Activated T-cell treated with anti-CD3 and anti-CD28 coated beads, Interleukin-2, amount 50 U/mL, for 48 hours (primary cell): ENCODE results near the gene CLPTM1.
"Not testable (repeated sequence)": the region's sequence is repeated elsewhere in the genome, so short reads cannot be mapped to it uniquely, and the experiment has no call there.

Experiments used
- DNase-seq, 2 experiments: peaks; one replicate each; pipeline ENCODE4 v3.0.0-alpha.2; 2020

CLPTM1 gene

DNA sequence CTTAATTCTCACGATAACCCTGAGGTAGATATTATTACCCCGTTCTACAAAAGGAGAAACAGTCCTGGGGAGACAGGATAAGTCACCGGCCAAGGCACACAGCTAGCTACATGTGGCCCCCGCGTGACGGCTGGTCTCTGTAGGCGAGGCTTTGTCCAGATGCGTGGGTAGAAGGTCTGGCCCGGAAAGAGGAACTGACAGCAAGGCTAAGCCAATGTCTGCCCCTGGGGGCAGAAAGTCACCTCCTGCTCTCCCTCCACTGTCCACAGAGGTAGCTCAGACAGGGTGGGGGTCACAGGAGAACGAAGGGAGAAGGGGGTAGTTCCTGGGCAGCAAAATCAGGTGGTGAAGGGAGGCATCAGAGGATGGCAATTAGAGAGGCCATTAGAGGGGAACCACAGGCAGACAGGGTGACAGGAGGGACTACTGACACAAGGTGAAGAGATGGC is 11.4 kb upstream of the CLPTM1 start:
- no peak for DNase-seq

DNA sequence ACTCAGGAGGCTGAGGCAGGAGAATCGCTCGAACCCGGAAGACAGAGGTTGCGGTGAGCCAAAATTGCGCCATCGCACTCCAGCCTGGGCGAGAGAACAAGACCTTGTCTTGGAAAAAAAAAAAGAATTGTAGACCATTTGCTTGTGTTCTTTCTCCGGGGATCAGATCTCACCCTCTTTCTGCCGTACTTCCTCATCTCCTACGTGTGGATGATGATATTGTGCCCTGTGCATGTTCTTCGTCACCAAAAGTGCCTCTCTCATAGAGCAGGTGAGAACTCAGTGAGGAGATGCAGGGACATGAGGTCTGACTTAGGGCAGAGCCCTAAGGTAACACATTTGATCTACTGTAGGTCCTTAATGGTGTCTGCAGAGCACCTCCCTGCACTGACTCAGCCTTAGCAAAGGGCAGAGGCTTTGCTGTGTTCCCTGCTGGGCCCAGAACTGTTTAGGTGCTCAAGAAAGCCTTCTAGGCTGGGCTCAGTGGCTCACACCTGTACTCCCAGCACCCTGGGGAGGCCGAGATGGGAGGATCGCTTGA is 8.1 kb upstream of the CLPTM1 start:
- no peak for DNase-seq

DNA sequence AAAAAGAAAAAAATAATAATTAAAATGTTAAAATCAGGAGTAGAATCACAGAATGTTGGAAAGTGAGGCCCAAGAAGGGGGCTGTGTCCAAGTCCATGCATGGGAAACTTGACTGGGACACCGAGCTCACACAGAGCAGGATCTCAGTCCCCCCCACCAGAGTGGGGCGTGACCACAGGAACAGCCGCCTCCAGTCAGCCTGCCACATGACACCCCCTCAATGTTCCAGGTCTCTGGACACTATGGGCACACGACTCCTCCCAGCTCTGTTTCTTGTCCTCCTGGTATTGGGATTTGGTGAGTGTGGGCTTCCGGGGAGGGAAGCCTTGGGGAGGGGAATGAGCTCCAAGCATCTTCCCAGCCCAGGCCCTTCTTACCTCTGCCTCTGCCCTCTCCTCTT is 6.9 kb upstream of the CLPTM1 start:
- no peak for DNase-seq

DNA sequence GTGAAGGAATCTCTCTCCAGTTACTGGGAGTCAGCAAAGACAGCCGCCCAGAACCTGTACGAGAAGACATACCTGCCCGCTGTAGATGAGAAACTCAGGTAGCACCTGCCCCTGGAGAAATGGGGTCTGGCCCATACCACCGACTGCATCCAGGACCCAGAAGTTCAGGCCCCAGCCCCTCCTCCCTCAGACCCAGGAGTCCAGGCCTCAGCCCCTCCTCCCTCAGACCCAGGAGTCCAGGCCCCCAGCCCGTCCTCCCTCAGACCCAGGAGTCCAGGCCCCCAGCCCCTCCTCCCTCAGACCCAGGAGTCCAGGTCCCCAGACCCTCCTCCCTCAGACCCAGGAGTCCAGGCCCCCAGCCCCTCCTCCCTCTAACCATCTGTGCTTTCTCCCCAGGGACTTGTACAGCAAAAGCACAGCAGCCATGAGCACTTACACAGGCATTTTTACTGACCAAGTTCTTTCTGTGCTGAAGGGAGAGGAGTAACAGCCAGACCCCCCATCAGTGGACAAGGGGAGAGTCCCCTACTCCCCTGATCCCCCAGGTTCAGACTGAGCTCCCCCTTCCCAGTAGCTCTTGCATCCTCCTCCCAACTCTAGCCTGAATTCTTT is 6.3 kb upstream of the CLPTM1 start:
- no peak for DNase-seq

DNA sequence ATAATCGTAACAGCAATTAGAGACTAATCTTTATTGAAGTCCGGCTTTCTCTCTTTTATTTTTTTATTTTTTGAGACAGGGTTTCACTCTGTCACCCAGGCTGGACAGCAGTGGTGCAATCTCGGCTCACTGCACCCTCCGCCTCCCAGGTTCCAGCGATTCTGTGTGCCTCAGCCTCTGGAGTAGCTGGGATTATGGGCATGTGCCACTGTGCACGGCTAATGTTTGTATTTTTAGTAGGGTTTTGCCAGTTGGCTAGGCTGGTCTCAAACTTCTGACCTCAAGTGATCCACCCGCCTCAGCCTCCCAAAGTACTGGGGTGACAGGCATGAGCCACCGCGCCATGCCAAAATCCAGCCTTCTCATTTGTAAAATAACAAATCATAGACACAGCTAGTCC is 5.6 kb upstream of the CLPTM1 start:
- DNase-seq, result no peak

DNA sequence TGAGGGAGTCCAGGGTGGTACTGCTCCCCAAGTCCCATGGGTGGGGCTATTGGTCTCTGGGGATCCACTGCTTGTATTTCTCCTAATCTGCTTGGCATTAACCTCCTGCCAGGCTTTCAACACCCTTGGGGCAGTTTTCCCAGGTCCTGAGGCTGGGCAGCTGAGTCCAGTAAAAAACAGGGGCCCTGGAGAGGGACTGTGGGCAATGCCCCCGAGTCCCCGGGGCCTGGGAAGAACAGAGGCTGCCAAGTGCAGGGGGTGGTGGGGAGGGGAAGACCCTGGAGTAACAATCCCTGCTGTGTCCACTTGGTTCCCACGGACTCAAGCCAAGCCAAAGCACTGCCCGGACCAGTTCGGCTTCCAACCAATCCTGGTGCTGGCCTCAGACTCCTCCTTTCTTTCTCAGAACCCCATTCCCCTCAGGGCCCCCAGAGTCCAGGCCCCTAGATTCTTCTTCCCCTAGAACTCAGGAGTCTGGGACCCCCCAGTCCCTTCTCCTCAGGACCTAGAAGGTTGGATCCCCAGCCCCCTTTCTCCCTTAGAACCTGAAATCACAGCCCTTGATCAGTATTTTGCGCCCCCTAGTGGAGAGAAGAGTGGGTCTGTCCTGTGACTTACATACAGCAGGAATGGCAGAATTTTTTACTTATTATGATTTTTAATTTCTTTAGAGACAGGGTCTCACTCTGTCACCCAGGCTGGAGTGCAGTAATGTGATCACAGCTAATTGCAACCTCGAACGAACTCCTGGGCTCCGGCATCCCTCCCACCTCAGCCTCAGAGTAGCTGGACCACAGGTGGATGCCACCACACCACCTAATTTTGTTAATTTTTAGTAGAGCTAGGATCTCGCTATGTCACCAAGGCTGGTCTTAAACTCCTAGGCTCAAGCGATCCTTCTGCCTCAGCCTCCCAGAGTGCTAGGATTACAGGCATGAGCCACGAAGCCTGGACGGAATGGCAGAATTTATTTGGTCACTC is 3.7 kb upstream of the CLPTM1 start:
- peak; percentile 52 to 59 for DNase-seq

DNA sequence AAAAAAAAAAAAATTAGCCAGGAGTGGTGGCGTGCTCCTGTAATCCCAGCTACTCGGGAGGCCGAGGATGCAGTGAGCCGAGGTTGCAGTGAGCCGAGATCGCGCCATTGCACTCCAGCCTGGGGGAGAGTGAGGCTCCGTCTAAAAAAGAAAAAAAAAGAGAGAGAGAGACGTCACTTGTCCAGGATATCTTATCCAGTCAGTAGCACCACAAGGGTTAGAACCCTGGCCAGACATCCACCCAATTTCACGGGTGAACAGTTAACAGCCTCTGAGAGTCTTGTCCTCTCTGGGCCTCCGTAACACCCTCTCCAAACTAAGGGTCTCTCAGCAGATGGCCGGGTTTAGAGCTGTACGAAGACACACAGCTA is 917 bp upstream of the CLPTM1 start:
- no peak for DNase-seq

DNA sequence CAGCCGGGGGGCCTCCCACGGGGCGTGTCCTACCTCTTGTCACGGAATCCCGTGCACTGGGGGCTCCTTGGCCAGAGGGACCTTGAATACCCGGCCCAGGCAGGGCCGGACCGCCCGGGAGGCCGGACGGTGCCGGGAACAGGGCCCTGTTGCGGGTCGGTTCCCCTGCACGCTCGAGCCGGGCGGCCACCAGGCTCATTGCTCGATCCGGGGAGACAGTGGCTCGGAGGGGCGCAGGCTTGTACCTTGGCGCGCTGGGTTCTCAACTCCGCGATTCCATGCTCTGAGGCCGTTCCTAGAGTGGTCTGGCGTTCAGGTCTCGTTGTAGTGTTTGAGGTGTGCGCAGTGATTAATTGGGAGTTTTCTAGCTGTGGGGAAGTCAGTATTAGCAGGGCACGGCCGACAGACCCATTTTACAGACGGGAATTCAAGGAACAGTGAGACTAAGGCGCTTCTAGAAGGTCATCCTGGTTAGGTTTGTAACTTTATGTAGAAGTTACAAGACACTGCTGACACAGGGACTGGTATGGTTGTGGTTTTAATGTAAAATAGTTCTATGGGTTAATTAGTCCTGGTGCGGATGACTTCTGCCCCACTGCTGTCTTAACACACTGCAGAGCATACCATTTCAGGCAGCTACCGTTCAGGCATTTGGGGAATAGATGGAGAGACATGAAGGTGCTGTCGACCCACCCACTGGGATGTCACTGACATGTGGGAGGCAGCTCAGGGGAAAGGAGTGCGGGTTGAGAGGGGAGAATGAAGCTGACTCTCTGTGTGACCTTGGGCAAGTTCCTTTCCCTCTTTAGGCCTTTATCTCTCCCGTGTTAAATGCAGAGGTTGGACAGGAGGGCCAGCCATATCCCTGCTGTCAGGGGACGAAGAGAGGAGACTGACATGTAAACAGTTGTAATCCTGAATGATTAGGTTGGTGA is 592 bp downstream of the CLPTM1 start:
- DNase-seq, result peak; percentile 24 to 27

DNA sequence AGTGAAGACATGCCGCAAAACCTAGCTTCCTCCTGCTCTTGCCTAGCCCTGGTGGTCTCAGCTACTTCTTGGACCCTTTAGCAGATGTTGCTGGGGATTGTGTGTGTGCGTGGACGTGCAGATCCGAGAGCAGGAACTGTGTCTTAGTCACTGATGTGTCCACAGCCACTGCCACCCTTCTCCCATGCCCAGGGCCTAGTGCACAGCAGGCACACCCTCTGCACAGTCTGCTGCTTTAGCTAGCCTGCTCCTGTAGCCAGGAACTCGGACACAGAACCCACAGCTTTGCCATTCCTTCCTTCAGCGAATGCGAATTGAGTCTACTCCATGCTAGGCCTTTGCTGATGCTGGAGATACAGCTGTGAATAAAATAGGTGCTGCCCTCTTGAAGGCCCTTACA is 2.3 kb downstream of the CLPTM1 start:
- no peak for DNase-seq

DNA sequence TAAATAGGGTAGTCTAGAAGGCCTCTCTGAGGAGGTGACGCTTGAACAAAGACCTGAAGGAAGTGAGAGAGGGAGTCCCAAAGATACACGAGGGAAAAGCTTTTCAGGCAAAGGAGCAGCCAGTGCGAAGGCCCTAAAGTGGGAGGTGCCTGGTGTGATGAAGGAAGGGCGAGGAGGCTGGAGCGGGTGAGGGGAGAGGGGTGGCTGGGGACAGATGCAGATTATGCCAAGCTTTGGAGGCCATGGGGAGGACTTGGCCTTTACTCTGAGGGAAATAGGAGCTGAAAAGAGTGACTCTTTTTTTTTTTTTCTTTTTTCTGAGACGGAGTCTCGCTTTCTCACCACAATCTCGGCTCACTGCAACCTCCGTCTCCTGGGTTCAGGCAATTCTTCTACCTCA is 2.9 kb downstream of the CLPTM1 start:
- no peak for DNase-seq

DNA sequence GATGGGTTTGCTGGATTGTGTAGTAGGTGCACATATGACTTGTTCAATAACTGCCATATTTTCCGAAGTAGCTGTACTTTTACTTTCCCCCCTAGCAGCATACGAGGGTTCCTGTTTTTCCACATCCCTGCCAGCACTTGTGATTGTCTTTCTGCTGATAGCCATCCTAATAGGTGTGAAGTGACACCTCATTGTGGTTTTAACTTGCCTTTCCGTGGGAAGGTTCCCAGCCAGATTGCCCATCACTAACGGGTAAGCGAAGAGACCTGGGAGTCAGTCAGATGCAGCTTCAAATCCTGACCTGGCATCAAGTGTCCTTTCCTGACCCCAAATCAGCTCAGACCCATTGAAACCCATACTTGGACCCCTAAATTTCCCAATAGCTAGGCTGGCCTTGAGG is 4.5 kb downstream of the CLPTM1 start:
- DNase-seq, result no peak

DNA sequence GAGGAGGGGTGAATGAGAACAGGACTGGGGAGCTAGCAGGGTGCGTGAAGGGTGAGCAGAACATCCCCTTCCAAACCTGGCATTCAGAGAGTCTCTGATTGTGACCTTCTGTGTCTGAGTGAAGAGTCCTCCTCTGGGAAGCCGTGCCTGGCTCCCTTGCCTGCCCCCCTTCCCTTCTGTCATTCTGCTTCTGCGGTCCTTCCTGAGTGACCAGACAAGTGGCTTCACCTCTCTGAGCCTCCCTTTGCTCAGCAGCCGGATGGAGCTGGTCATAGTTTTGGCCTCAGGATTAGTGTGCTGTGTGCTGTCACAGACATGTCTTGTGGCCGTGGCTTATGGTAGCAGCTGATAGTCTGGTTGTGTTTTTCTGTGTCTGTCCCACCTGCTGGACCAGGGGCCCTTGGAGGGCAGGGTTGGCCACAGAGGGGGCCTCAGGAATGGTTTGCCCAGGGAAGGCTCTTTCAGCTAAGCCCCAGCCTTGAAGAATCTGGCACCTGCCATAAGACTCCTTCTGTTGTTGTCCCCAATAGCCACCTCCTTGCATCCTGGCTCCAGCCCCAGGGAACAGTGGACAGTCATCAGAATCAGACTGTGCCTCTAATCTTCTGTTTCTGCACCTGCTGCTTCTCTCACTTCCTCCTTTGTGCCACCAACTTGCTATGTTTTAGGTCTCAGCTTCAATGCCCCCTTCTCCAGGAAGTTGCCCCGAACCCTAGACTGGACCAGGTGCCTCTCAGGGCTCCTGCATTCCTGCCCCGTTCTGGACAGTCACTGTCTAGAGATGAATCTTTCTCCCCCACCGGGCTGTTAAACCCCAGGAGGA is 5.9 kb downstream of the CLPTM1 start:
- DNase-seq, result no peak

DNA sequence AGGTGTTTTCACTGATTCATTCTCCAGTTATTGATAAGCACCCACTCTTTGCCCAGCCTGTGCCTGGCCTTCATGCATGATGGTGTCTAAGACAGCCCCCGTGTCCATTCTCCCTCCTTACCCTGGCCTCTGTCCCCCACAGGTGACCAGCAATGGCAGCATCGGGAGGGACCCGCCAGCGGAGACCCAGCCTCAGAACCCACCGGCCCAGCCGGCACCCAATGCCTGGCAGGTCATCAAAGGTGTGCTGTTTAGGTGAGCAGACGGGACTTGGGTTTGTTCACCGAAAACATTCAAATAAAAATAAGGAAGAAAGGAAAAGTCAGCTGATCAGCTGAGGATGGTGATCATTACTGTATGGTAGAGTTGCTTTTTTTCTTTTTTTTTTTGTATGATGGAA is 6.6 kb downstream of the CLPTM1 start:
- DNase-seq, result no peak

DNA sequence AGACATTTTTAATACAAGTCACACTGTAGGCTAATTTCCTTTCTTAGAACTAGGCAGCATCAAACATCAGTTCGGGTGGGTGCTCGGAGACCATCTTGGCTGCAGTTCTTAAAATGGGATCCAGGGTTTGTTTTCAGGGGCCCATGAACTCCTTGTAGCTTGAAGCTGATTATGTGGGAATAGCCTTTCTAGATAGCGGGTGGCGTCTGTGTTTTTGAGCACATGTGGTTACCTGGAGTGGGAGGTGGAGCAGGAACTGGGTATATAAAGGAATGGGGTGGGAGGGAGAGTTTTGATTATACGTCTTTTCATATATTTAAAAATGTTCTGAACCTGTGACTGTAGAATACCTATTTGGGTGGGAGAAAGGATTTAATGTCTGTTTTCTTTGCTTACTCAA is 12.9 kb downstream of the CLPTM1 start:
- no peak for DNase-seq

DNA sequence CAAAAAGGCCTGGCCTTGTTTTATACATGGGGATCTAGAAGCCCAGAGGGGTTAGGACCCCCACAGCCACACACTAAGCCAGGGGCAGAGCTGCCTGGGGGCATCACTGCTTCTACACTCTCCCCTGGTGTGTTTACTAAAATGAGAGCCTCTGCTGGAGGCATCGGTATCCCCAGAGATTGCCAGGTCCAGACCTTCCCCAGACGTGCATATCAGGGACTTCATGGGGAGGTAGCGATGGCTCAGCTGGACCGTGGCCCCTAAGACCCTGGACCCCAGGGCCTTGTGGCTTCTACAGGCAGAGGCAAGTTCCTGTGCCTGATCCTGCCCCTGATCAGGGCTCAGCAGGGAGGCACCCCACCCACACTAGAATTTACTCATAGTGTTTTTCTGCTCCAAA is 13.5 kb downstream of the CLPTM1 start:
- DNase-seq, result no peak

DNA sequence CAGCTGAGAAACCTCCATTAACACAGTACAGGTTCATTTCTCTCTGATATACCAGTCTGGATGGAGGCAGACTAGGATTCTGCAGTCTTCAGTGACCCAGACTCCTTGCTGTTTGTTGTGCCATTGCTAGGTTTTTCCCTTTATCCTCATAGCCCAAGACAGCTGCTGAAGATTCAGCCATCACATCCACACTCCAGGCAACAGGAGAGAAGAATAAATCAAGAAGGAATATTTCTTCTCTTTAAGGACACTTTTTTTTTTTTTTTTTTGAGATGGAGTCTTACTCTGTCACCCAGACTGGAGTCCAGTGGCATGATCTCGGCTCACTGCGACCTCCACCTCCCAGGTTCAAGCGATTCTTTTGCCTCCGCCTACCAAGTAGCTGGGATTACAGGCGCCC is 14.3 kb downstream of the CLPTM1 start:
- no peak for DNase-seq

DNA sequence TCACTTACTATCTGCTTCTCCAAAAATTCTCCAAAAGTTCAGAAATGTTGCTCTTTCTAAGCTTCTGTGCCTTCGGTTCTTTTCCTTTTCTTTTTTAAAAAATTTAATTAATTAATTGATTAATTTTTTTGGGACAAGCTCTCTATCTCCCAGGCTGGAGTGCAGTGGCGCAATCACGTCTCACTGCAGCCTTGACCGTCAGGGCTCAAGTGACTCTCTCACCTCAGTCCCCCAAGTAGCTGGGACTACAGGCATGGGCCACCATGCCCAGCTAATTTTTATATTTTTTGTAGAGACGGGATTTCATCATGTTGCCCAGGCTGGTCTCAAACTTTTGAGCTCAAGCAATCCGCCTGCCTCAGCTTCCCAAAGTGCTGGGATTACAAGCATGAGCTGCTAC is 16.3 kb downstream of the CLPTM1 start:
- DNase-seq, result not testable (repeated sequence)

DNA sequence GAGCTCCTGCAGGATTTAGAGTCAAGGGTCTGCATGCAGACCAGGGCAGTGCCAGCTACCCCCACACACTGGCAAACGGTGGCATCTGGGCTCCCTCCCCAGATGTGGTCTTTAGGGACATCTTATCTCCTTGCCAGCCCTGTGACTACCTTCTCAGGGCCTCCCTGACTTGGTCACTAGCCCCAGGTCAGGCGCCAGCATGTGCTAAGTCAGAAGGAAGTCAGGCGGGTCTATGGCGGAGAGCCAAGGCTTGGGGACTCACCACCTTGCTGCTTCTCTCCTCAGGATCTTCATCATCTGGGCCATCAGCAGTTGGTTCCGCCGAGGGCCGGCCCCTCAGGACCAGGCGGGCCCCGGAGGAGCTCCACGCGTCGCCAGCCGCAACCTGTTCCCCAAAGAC is 17.6 kb downstream of the CLPTM1 start:
- no peak for DNase-seq

DNA sequence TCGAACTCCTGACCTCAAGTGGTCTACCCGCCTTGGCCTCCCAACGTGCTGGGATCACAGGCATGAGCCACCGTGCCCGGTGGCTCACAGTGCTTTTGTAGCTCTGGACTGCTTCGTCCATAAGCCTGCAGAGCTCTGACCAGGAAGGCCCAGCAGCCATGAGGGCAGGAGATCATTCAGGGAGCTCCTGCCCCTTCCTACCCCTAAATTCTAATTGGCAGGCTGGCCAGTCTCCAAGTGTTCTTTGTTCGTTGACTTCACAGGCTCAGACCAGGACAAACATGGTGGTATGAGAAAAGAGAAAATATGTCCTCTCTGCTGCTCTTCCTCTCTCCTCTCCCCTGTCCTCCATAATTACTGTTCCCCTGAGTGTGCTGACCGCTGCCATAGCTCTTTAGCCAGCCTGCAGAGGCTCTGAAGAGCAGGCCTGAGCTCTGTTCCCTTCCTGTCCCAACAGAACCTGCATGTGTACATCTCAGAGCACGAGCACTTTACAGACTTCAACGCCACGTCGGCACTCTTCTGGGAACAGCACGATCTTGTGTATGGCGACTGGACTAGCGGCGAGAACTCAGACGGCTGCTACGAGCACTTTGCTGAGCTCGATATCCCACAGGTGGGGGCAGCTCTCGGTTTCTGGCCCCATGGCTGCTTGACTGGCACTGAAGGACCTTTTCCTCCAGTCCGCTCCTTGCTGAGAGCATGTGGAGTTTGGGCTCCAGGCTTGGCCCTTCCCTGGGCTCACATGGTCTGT is 19.0 kb downstream of the CLPTM1 start:
- DNase-seq, result no peak

DNA sequence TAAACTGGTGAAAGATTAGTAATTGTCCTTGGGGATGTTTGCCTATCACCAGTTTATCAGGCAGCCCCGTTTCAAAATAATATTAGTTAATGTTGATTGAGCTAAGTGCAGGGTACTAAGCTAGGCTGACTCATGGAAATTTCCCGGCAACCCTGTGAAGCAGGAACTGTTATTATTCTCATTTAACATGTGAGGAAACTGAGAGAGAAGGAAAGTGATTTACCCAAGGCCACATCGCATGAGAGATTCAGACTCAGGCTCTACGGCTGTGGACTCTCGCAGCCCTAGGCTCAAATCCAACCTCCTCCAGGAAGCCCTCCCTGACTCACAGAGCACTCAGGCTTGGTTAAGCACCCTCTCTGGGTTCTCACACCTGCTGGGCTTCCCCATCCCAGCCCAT is 19.7 kb downstream of the CLPTM1 start:
- no peak for DNase-seq

DNA sequence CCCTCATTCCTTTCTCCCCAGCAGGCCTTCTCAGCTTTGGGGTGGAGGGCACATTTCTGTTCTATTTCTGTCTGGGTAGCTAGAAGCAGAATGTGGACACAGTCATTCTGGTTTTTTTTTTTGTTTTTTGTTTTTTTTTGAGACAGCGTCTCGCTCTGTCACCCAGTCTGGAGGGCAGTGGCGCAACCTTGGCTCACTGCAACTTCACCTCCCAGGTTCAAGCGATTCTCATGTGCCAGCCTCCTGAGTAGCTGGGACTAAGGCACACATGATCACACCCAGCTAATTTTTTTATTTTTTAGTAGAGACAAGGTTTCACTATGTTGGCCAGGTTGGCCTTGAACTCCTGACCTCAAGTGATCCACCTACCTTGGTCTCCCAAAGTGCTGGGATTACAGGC is 20.3 kb downstream of the CLPTM1 start:
- no peak for DNase-seq
